Retinal pigment epithelial cell (primary cell): ENCODE measurements around the gene ZFP1.

Experiments
- DNase-seq: peaks from one replicate; pipeline ENCODE4 v3.0.0-alpha.2; 2010; ENCODE audit warnings: low read depth
- H3K4me3 ChIP-seq: 2 replicates; pipeline ENCODE4 v1.5.1; 2011; ENCODE audit warnings: mild to moderate bottlenecking, low read length, control low read depth, moderate library complexity
- TF ChIP-seq, protein P1 (sequence below): conservative IDR thresholded peaks from 2 replicates; pipeline ENCODE4 v1.5.1; 2011; ENCODE audit warnings: low read depth, low read length, control low read depth, inconsistent platforms

Gene ZFP1

GRCh38 chr16:75216576-75216975, 68.3 kb downstream of the ZFP1 start:
- TF ChIP-seq, protein P1, sequence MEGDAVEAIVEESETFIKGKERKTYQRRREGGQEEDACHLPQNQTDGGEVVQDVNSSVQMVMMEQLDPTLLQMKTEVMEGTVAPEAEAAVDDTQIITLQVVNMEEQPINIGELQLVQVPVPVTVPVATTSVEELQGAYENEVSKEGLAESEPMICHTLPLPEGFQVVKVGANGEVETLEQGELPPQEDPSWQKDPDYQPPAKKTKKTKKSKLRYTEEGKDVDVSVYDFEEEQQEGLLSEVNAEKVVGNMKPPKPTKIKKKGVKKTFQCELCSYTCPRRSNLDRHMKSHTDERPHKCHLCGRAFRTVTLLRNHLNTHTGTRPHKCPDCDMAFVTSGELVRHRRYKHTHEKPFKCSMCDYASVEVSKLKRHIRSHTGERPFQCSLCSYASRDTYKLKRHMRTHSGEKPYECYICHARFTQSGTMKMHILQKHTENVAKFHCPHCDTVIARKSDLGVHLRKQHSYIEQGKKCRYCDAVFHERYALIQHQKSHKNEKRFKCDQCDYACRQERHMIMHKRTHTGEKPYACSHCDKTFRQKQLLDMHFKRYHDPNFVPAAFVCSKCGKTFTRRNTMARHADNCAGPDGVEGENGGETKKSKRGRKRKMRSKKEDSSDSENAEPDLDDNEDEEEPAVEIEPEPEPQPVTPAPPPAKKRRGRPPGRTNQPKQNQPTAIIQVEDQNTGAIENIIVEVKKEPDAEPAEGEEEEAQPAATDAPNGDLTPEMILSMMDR = no peak
- DNase-seq = no peak
- H3K4me3 ChIP-seq = no peak overlapping the region

DNA sequence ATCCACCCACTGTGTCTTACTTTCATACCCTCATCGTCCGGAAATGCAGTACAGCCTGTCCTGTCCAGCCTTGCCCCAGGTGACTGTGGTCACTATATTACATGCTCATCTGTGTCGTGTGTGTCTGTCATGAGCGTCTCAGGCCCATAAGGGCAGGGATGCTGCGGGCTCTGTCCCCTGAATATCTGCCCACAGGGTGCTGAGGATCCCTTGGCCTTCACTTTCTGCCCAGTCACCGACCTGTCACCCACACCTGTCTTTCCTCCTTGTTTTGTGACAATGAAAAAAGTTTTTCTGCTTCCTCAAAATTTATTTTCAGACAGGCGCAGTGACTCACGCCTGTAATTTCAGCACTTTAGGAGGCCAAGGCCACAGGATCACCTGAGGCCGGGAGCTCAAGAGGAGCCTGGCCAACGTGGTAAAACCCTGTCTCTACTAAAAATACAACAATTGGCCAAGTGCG, 69.1 kb downstream of the ZFP1 start:
- no peak for DNase-seq
- TF ChIP-seq, protein P1 = no peak

GRCh38 chr16:75218256-75219076, 70.1 kb downstream of the ZFP1 start, which contains the start of gene CTRB1:
CTRB1 (plus strand) TSS chr16:75218988; CDS start chr16:75219008, 20 bp downstream.
- TF ChIP-seq, protein P1 = no peak
- no peak within 1 kb of the TSS for H3K4me3 ChIP-seq
- DNase-seq = no peak

More for the DNA sequence above, 69.1 kb downstream of the ZFP1 start:
- H3K4me3 ChIP-seq = no peak overlapping the region

DNA sequence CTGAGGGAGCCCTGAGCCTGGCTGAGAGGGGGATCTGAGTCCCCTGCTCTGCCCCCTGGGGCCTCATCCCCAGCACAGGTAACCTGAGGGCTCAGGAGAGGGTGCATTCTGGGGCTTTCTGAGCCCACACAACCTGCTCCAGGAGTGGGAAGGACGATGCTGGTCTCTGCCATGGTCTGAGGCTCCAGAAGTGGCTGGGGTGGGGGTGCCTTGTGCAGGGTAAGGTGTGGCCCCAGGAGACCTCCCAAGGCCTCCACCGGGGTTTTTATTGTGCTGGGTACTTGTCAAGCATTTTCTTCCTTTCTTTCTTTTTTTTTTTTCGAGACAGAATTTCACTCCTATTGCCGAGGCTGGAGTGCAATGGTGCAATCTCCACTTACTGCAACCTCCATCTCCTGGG, 70.8 kb downstream of the ZFP1 start:
- H3K4me3 ChIP-seq = no peak overlapping the region
- DNase-seq = no peak
- TF ChIP-seq, protein P1 = no peak

- TF ChIP-seq, protein P1 = no peak
- DNase-seq = no peak
- H3K4me3 ChIP-seq = no peak overlapping the region
Measured at GRCh38 chr16:75219838-75220237, 71.5 kb downstream of the ZFP1 start.
